ENCODE results near the gene HADHB. TPM values are rescaled to one million over a fixed set of nuclear protein-coding genes. Genes with fewer than 3 reads are reported as not detected.
"Not testable (repeated sequence)": the region's sequence is repeated elsewhere in the genome, so short reads cannot be mapped to it uniquely, and the experiment has no call there.

Gene HADHB
- total RNA-seq, 1 experiment from 2014 or later: 14.7 TPM

DNA sequence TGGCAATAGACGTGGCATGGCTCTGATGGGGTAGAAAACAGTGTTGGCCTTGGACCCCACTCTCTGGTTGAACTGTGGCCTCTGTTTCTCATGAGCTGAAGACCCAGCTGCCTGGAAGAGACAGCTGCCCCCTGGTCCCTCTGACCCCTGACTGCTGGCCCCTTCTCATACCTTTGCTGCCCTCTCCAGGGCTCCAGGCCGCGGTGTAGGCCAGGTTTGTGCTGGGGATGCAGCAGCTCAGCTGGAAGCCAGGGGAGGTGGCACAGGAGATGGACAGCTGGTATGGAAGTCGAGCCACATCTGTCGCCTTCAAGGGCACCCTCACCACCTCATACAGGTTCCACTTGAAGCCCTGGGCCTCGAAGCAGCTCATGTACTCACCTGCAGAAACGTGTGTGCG, 69.5 kb downstream of the HADHB start:
- in situ Hi-C loops (cut with HindIII; ENCODE audit: low pct_unique_long_range_greater_than_20kb, low sequenced_read_pairs): no loop called here
- DNase-seq (ENCODE audit: low read depth): no peak

DNA sequence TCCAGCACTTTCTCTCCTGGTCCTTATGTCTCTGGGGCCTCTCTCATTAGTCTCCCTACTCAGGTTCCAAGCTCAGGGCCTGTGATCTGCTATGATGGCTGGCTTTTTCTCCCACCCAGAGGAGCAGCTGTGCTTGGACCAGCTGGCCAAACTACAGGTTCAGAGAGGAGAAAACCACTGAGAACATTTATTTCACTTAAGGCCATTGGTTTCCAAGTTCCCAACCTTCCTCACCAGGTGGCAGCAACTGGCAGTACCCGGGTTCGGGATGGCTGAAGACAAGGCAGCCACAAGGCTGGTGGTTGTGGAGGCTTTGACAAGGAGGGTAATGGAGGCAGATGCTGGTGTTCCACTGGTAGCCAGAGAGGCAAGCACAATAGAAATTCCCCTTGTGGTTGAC, 71.3 kb downstream of the HADHB start:
- in situ Hi-C loops (cut with HindIII; ENCODE audit: low pct_unique_long_range_greater_than_20kb, low sequenced_read_pairs): no loop called here
- DNase-seq (ENCODE audit: low read depth): no peak

DNA sequence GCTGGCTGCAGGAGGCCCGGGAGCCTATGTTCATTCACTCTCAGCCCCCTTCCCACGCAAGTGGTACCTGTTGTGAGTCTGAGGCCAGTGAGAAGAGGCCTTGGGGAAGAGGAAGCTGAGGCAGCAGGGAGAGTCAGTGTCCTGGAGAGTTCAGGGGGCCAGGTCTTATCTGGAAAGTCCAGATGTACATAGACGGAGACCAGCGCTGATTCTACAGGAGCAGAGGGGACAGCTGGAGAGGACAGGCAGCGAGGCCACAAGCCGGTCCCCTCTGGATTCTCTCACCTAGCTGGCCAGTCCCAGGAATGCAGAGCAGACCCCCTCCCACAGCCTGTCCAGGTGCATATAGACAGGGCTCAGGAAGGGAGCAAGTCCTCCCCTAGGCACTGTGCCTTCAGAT, 72.1 kb downstream of the HADHB start:
- in situ Hi-C loops (cut with HindIII; ENCODE audit: low pct_unique_long_range_greater_than_20kb, low sequenced_read_pairs): no loop called here
- no peak for DNase-seq (ENCODE audit: low read depth)

DNA sequence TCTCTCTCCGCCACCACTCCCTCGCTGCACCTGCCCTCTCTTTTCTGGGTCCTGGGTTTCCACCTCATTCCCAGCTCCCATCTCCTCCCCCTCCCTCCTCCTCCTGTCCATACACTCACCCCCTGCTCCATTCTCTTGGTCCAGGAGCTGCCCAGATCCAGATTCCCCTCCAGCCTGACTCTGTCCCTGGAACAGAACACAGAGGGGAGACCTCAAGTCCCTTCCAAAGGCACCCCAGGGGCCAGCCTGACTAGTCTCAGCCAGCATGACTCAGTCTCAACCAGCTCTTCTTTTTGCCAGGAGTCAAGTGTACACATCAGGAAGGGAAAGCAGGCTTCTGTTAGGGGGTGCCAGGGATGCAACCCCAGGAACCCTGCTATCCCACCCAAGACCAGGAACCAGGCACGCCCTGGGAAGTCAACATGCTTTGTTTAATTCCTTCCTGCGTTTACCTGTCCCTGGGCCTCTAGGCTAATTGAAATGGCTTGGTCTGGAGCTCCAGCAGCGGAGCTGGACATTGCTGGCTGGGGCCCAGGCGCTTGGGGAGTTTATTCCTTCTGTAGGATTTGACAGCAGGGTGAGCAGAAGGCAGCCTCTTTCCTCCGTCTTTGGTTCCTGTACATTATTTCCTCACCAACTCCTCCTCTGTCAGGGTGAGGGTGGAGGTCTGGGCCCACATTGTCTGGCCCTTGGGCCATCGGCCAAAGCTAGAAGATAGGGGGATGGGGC, 72.8 kb downstream of the HADHB start:
- DNase-seq (ENCODE audit: low read depth): no peak
- in situ Hi-C loops (cut with HindIII; ENCODE audit: low pct_unique_long_range_greater_than_20kb, low sequenced_read_pairs): no loop called here

DNA sequence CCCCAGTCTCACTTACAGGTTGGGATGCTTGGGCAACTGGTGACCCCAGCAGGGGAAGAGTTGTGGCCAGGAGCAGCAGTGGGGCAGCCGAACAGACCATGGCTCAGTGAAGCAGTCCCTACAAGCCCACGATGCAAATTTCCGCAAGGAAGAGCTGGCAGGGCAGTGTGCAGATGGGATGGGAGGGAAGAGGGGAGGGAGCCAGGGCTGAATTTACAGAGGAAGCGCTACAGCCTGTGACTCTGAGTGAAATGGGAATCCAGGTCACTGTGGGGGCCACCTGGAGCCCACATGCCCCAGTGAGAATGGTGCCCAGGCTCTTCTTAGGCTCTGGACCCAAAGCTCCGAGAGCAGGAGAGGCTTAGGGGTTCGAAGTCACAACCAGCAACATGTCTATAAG, 74.2 kb downstream of the HADHB start:
- in situ Hi-C loops (cut with HindIII; ENCODE audit: low pct_unique_long_range_greater_than_20kb, low sequenced_read_pairs): no loop called here

DNA sequence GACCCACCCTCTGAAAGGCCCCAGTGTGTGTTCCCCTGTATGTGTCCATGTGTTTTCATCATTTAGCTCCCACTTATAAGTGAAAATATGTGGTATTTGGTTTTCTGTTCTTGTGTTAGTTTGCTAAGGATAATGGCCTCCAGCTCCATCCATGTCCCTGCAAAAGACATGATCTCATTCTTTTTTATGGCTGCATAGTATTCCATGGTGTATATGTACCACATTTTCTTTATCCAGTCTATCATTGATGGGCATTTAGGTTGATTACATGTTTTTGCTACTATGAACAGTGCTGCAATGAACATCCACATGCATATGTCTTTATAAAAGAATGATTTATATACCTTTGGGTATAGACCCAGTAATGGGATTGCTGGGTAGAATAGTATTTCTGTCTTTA, 79.7 kb downstream of the HADHB start:
- in situ Hi-C loops (cut with HindIII; ENCODE audit: low pct_unique_long_range_greater_than_20kb, low sequenced_read_pairs); DNase-seq (ENCODE audit: low read depth): not testable (repeated sequence)

More for the DNA sequence above, 74.2 kb downstream of the HADHB start:
- DNase-seq (ENCODE audit: low read depth): no peak

DNA sequence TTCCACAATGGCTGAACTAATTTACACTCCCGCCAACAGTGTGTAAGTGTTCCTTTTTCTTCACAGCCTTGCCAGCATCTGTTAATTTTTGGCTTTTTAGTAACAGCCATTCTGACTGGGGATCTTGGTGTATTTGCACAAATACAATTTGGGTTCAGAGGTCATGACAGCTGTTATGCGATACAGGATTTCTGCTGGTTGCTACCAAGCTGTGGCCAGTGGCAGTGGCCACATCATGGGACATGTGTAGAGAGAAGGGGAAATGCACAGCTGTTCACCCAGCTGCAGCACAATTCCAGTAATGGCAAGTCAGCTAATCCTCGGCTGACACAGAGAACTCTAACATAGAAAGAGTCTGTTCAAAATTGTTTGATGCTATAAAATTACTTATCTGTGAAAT, 80.2 kb downstream of the HADHB start:
- in situ Hi-C loops (cut with HindIII; ENCODE audit: low pct_unique_long_range_greater_than_20kb, low sequenced_read_pairs): no loop called here
- no peak for DNase-seq (ENCODE audit: low read depth)

DNA sequence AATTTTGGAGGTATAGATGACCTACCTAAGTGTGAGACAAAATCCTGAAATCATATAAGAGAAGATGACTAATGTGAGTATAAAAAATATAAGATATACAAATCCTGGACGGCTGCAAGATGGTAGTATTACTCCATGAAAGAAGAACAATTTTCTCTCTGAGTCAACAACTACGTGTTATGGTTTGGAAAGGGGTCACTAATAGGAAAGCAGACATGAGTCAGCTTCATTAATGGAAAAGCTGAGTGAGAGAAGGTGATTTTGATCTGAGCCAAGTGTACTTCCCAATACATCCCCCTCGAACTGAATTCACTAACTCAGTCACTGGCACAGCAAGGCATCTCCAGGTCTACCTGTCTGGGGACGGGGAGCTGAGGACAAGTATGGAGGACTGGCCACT, 81.1 kb downstream of the HADHB start:
- in situ Hi-C loops (cut with HindIII; ENCODE audit: low pct_unique_long_range_greater_than_20kb, low sequenced_read_pairs): no loop called here
- no peak for DNase-seq (ENCODE audit: low read depth)

DNA sequence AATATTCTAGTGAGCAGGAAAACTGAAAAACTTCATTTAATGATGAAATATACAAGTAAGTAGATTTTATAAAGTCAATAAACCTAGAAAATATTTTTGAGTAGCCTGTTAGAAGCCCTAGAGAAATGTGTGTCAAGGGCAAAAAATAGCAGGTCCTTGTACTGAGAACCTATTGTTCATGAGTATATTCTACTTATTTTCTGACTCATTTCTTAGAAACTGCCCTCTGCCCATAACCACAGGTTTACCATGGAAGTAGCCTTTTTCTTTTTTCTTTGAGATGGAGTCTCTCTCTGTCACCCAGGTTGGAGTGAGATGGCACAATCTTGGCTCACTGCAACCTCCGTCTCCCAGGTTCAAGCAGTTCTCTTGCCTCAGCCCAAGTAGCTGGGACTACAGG, 81.8 kb downstream of the HADHB start:
- DNase-seq (ENCODE audit: low read depth): no peak
- in situ Hi-C loops (cut with HindIII; ENCODE audit: low pct_unique_long_range_greater_than_20kb, low sequenced_read_pairs): no loop called here

DNA sequence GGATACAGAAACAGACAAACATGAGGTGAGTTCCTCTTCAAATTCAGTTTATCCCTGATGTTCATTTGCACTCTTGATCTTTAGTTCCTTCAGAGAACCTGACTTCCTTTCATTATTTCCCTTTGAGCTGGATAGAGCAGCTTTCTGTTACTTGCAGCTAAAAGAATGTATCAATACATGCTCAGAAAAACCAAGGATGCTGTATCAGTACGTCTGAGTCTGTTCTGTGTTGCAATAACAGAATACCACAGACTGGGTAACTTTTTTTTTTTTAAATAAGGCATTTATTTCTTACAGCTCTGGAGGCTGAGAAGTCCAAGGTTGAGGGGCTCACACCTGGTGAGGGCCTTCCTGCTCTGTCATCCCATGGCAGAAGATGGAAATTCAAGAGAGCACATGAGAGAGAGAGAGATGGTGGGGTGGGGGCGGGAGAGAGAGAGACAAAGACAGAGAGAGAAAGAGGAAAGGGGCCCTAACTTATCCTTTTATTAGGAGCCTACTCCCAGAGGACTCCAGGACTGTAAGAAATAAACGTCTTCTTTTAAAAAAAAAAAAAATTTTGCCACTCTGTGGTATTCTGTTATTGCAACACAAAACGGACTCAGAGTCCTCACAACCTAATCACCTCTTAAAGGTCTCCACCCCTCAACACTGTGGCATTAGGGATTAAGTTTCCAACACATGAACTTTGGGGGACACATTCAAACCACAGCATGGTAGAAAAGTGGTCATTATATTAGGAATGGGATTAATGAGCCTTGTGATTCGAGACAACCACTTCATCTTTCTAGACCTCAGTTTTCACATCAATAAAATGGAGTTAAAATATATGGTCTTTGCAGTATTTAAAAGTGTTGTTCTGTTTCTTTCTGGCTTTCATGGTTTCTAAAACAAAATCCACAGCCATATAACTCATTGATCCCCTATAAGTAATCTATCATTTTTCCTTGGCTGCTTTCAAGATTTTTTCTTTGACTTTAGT, 82.8 kb downstream of the HADHB start:
- no peak for DNase-seq (ENCODE audit: low read depth)
- in situ Hi-C loops (cut with HindIII; ENCODE audit: low pct_unique_long_range_greater_than_20kb, low sequenced_read_pairs): no loop called here

DNA sequence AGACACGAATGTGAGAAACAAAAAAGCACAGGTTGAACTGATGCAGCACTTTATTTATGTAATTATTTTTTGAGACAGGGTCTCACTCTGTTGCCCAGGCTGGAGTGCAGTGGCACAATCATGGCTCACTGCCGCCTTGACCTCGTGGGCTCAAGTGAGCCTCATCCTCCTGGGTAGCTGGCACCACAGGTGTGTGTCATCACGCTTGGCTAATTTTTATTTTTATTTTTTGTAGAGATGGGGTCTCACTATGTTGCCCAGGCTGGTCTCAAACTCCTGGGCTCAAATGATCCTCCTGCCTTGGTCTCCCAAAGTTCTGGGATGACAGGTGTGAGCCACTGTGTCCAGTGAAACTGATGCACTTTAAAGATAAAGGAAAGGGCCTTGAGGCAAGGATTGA, 84.3 kb downstream of the HADHB start:
- in situ Hi-C loops (cut with HindIII; ENCODE audit: low pct_unique_long_range_greater_than_20kb, low sequenced_read_pairs); DNase-seq (ENCODE audit: low read depth): not testable (repeated sequence)

DNA sequence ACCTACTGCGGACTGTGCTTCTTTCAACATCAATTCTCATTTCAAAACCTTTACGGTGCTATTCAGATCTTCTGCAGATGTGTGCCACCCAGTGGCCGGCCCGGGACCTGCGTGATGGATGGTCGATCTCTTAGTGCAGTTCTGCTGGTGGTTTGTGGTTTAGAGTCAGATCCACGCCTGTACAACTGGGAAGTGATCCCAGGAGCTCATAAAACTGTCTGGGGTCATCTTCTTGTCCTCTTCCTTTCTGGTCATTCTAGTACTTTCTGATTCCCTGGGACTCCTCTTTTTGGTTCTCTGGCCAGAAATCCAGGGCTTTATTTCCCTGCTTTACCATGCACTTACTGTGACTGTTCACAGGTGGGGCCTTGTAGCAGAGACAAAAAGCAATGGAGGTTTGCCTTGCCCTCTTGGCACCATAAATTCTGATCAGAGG, 85.4 kb downstream of the HADHB start:
- DNase-seq (ENCODE audit: low read depth): peak; percentile 70
- in situ Hi-C loops (cut with HindIII; ENCODE audit: low pct_unique_long_range_greater_than_20kb, low sequenced_read_pairs): no loop called here

DNA sequence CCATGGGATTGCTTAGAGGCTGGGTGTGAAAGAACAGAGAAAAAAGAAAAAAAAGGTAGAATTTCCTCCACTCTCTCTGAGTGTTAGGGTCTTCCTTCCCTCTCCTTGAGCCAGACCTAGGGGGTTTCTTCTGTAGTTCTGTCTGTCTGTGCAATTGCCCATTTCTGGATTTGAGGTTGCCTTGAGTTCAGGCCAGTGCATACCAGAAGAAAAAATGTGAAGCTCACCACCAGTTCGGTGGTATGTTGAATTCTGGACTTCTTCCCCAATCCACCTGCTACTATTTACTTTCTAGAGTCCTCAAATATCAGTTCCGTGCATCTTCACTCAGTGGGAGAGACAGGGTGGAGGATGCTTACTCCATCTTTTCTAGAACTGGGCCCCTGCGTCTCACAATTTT, 85.9 kb downstream of the HADHB start:
- in situ Hi-C loops (cut with HindIII; ENCODE audit: low pct_unique_long_range_greater_than_20kb, low sequenced_read_pairs): no loop called here
- no peak for DNase-seq (ENCODE audit: low read depth)

DNA sequence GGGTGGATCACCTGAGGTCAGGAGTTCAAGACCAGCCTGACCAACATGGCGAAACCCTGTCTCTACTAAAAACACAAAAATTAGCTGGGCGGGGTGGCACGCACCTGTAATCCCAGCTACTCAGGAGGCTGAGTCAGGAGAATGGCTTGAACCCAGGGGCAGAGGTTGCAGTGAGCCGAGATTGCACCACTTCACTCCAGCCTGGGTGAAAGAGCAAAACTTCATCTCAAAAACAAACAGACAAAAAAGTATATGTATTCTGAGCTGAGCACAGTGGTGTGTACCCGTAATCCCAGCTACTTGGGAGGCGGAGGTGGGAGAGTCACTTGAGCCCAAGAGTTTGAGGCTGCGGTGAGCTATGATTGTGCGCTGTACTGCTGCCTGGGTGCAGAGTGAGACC, 86.6 kb downstream of the HADHB start:
- in situ Hi-C loops (cut with HindIII; ENCODE audit: low pct_unique_long_range_greater_than_20kb, low sequenced_read_pairs): not testable (repeated sequence)

DNA sequence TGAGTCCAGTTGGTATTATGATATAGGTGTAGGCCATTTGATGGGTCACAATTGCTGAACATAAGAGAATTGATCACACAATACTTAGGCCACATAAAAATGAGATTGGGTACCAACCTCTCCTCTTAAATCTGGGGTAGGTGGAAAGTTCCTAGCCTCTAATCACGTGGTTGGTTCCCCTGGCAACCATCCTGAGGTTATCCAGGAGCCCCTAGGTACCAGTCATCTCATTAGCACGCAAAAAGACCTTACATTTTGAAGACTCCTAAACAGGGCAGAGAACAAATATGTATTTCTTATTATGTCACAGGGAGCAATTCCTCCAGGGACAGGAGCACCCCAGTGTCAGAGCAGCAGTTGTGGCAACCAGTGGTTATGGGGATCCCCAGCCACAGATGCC, 88.6 kb downstream of the HADHB start:
- in situ Hi-C loops (cut with HindIII; ENCODE audit: low pct_unique_long_range_greater_than_20kb, low sequenced_read_pairs): no loop called here
- DNase-seq (ENCODE audit: low read depth): peak; percentile 61

More for the DNA sequence above, 86.6 kb downstream of the HADHB start:
- not testable (repeated sequence) for DNase-seq (ENCODE audit: low read depth)

DNA sequence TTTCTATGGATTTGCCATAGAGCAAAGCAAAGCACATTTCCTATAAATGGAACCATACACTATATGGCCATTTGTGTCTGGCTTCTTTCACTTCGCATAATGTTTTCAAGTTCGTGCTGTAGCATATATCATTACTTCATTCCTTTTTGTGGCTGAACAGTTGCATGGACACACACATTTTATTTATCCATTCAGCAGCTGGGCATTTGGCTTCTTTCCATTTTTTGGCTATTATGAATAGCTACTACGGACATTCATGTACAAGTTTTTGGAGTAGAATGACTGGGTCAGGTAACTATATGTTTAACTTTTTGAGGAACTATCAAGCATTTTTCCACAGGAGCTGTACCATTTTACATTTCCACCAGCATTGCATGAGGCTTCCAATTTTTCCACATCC, 90.5 kb downstream of the HADHB start:
- in situ Hi-C loops (cut with HindIII; ENCODE audit: low pct_unique_long_range_greater_than_20kb, low sequenced_read_pairs): no loop called here
- DNase-seq (ENCODE audit: low read depth): no peak

DNA sequence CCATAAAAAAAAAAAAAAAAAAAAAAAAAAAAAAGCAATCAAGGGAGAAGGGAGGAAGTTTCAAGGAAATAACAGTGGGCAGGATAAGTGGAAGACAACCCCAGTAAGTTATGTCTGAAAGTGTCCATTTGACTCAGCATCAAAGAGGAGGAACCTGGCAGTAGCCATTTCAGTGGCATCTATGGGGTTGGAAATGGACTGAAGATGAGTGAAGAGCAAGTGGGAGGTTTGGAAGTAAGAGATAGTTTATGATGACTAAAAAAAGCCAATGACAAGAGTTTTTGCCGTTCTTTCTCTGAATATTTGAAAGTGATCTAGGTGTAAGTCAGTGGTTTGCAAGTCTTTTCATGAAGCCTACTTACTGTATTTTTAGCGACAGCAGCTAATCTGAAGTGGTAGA, 92.0 kb downstream of the HADHB start:
- DNase-seq (ENCODE audit: low read depth): no peak
- in situ Hi-C loops (cut with HindIII; ENCODE audit: low pct_unique_long_range_greater_than_20kb, low sequenced_read_pairs): no loop called here

DNA sequence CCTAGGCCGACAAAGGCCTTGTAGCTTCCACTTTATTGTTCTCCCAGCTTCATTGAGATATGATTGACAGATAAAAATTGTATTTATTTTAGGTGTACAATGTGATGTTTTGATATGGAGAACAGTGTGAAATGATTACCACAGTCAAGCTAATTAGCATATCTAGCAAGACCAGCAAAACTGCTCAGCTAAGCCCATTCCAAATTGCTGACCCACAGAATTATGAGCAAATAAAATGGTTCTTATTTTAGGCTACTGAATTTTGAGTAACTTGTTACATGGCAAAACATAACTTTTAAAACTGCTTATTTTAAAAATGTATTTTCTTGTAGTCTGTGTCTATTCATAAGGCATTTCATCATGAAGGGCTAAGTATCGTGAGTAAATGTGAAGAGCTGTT, 92.6 kb downstream of the HADHB start:
- in situ Hi-C loops (cut with HindIII; ENCODE audit: low pct_unique_long_range_greater_than_20kb, low sequenced_read_pairs): no loop called here
- DNase-seq (ENCODE audit: low read depth): no peak

All from Caki2 (cell line).